ENCODE measurements around the gene TMTC1.

DNA sequence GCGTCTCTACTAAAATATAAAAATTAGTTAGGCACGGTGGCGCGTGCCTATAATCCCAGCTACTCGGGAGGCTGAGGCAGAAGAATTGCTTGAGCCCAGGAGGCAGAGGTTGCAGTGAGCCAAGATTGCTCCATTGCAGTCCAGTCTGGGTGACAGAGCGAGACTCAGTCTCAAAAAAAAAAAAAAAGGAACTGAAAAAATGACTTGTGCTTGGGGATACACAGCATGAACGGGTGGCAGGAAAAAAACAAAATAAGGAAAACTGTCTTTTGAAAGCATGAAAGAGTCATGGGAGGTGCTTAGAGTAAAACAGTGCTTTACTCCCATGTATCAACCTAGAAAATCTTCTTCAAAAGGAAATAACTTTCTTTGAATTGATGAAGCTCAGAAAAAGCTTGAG, 80.8 kb downstream of the TMTC1 start:
- TF ChIP-seq, protein P1, sequence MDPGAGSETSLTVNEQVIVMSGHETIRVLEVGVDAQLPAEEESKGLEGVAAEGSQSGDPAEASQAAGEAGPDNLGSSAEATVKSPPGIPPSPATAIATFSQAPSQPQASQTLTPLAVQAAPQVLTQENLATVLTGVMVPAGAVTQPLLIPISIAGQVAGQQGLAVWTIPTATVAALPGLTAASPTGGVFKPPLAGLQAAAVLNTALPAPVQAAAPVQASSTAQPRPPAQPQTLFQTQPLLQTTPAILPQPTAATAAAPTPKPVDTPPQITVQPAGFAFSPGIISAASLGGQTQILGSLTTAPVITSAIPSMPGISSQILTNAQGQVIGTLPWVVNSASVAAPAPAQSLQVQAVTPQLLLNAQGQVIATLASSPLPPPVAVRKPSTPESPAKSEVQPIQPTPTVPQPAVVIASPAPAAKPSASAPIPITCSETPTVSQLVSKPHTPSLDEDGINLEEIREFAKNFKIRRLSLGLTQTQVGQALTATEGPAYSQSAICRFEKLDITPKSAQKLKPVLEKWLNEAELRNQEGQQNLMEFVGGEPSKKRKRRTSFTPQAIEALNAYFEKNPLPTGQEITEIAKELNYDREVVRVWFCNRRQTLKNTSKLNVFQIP (CRISPR knock-in tag; IDR thresholded peaks at IDR 0.05; ENCODE audit: borderline replicate concordance, low read depth), result no peak
- TF ChIP-seq ESRRG (CRISPR knock-in tag; IDR thresholded peaks at IDR 0.05), result no peak
- TF ChIP-seq, protein P2, sequence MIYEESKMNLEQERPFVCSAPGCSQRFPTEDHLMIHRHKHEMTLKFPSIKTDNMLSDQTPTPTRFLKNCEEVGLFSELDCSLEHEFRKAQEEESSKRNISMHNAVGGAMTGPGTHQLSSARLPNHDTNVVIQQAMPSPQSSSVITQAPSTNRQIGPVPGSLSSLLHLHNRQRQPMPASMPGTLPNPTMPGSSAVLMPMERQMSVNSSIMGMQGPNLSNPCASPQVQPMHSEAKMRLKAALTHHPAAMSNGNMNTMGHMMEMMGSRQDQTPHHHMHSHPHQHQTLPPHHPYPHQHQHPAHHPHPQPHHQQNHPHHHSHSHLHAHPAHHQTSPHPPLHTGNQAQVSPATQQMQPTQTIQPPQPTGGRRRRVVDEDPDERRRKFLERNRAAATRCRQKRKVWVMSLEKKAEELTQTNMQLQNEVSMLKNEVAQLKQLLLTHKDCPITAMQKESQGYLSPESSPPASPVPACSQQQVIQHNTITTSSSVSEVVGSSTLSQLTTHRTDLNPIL (CRISPR knock-in tag; IDR thresholded peaks at IDR 0.05; ENCODE audit: low read depth), result no peak
- TF ChIP-seq, protein P3, sequence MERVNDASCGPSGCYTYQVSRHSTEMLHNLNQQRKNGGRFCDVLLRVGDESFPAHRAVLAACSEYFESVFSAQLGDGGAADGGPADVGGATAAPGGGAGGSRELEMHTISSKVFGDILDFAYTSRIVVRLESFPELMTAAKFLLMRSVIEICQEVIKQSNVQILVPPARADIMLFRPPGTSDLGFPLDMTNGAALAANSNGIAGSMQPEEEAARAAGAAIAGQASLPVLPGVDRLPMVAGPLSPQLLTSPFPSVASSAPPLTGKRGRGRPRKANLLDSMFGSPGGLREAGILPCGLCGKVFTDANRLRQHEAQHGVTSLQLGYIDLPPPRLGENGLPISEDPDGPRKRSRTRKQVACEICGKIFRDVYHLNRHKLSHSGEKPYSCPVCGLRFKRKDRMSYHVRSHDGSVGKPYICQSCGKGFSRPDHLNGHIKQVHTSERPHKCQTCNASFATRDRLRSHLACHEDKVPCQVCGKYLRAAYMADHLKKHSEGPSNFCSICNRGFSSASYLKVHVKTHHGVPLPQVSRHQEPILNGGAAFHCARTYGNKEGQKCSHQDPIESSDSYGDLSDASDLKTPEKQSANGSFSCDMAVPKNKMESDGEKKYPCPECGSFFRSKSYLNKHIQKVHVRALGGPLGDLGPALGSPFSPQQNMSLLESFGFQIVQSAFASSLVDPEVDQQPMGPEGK (CRISPR knock-in tag; IDR thresholded peaks at IDR 0.05; ENCODE audit: borderline replicate concordance), result no peak
- no peak for TF ChIP-seq ARNTL (CRISPR knock-in tag; IDR thresholded peaks at IDR 0.05; ENCODE audit: borderline replicate concordance, low read depth)
